Mucosa of descending colon (tissue), 3 donors: ENCODE data around the gene FOXI3. TPM values are rescaled to one million over a fixed set of nuclear protein-coding genes. Genes with fewer than 3 reads are reported as not detected.
"Not testable (repeated sequence)": the region's sequence is repeated elsewhere in the genome, so short reads cannot be mapped to it uniquely, and the experiment has no call there.

ENCODE experiments used
- ATAC-seq: fragments of 200-7000 bp; cut with Tn5 transposase; one replicate; pipeline ENCODE4 v1.9.1; 2020; ENCODE audit warnings: mild to moderate bottlenecking, moderate library complexity
- DNase-seq, 3 donors: peaks; one replicate each; pipeline ENCODE4 v3.0.0-alpha.2; 2020
- H3K36me3 ChIP-seq: fragments of 200-600 bp; one replicate; pipeline ENCODE4 v1.8.0; 2021; ENCODE audit warnings: low read depth, mild to moderate bottlenecking
- H3K4me1 ChIP-seq: fragments of 200-600 bp; one replicate; pipeline ENCODE4 v1.8.0; 2021; ENCODE audit warnings: low read depth, mild to moderate bottlenecking
- H3K4me3 ChIP-seq: fragments of 200-600 bp; one replicate; pipeline ENCODE4 v1.8.0; 2021; ENCODE audit warnings: mild to moderate bottlenecking
- H3K9me3 ChIP-seq: fragments of 200-600 bp; one replicate; pipeline ENCODE4 v1.8.0; 2021; ENCODE audit warnings: mild to moderate bottlenecking
- intact Hi-C, 2 donors: fragments of 100-400 bp; cut with DNase I in 1 of 2; cut with micrococcal nuclease in 1 of 2; formaldehyde crosslinking; loops; one replicate each; pipeline versions ENCODE4 v1.11.0 to v1.11.1; 2022; cut with DNase I, micrococcal nuclease
- total RNA-seq, 3 donors: library from RNA; stranded (reverse); fragmentation: NEBNext Ultra II Directional in 2 of 3; extraction: Animal tissue kit (Norgen Biotek cat#: 25700) in 2 of 3; gene quantifications; one replicate each; pipeline versions ENCODE4 v1.2.1 to v1.2.4, GENCODE V29; 2021 to 2023
- TF ChIP-seq, protein P1 (sequence below): fragments of 200-600 bp; IDR thresholded peaks from one replicate; pipeline ENCODE4 v1.8.0; 2022; ENCODE audit warnings: antibody characterized with exemption, mild to moderate bottlenecking
- donor health status: DM: no; HTN: no; CAD: no; lungs with moderate emphysema.
- donor health status: DM: no; HTN: no; CAD: no.
- donor health status: DM: no; HTN: yes; CAD: no.

Gene FOXI3
- total RNA-seq, 3 donors from 2014 or later, result not detected

GRCh38 chr2:88429929-88430328 lies 22.6 kb downstream of the FOXI3 start:
- no peaks in the 10 kb centered on the region for H3K4me1 ChIP-seq
- intact Hi-C loops, result no loop called here
- DNase-seq (no peak), ATAC-seq (no peak)
- H3K36me3 ChIP-seq, result no peaks in the 10 kb centered on the region
- no peak overlapping the region for H3K4me3 ChIP-seq
- TF ChIP-seq, protein P1, sequence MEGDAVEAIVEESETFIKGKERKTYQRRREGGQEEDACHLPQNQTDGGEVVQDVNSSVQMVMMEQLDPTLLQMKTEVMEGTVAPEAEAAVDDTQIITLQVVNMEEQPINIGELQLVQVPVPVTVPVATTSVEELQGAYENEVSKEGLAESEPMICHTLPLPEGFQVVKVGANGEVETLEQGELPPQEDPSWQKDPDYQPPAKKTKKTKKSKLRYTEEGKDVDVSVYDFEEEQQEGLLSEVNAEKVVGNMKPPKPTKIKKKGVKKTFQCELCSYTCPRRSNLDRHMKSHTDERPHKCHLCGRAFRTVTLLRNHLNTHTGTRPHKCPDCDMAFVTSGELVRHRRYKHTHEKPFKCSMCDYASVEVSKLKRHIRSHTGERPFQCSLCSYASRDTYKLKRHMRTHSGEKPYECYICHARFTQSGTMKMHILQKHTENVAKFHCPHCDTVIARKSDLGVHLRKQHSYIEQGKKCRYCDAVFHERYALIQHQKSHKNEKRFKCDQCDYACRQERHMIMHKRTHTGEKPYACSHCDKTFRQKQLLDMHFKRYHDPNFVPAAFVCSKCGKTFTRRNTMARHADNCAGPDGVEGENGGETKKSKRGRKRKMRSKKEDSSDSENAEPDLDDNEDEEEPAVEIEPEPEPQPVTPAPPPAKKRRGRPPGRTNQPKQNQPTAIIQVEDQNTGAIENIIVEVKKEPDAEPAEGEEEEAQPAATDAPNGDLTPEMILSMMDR, result no peak
- H3K9me3 ChIP-seq, result no peaks in the 10 kb centered on the region

DNA sequence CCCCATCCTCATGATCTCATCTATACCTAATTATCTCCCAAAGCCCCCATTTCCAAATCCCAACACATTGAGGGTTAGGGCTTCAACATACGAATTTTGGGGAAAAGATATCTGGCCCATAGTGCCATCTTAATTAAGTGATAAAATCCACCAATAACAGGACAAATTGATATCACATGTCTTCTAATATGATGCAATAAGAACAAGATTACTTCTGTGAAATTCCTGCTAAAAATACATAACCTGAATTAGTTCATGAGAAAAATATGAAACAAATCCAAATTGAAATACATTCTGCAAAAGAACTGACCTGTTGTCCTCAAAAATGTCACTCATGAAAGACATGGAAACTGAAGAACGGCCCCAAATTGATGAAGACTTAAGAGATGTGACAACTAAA lies 28.8 kb downstream of the FOXI3 start:
- DNase-seq (no peak), ATAC-seq (no peak)
- Histone ChIP-seq H3K4me1 (no peaks in the 10 kb centered on the region), H3K36me3 (no peaks in the 10 kb centered on the region), H3K9me3 (no peaks in the 10 kb centered on the region), H3K4me3 (no peak overlapping the region)
- intact Hi-C loops, result no loop called here
- TF ChIP-seq, protein P1, result no peak

DNA sequence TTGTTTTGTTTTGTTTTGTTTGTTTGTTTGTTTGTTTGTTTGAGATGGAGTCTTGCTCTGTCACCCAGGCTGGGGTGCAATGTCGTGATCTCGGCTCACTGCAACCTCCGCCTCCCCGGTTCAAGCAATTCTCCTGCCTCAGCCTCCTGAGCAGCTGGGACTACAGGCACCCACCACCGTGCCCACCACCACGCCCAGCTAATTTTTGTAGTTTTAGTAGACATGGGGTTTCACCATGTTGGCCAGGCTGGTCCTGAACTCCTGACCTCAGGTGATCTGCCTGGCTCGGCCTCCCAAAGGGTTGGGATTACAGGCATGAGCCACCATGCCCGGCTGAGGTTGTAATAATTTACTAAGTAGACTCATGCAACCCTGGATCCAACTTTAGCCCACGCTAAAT lies 33.4 kb downstream of the FOXI3 start:
- DNase-seq, H3K9me3 ChIP-seq, ATAC-seq, H3K4me1 ChIP-seq, intact Hi-C loops, H3K4me3 ChIP-seq, H3K36me3 ChIP-seq: not testable (repeated sequence)

- TF ChIP-seq, protein P1, result no peak
- no peak for ATAC-seq
- intact Hi-C loops, result no loop called here
Observed at GRCh38 chr2:88416016-88416663, 36.4 kb downstream of the FOXI3 start.

DNA sequence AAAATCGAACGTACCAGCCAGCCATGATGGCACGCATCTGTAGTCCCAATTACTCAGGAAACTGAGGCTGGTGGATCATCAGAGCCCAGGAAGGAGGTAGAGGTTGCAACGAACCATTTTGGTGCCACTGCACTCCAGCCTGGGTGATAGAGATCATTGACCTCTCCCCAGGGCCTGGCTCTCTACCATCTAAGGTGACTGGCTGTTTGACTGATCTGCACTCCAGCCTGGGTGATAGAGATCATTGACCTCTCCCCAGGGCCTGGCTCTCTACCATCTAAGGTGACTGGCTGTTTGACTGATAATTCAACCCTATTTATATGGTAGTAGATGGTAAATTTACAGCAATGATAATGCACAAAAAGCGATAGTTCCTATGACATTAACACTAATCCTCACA lies 43.6 kb downstream of the FOXI3 start:
- DNase-seq, intact Hi-C loops, ATAC-seq, H3K36me3 ChIP-seq, H3K4me1 ChIP-seq, H3K9me3 ChIP-seq, H3K4me3 ChIP-seq: not testable (repeated sequence)

More at GRCh38 chr2:88416016-88416663, 36.4 kb downstream of the FOXI3 start:
- H3K9me3 ChIP-seq, result no peaks in the 10 kb centered on the region
- H3K4me1 ChIP-seq, result no peaks in the 10 kb centered on the region
- H3K4me3 ChIP-seq, result no peak overlapping the region
- DNase-seq, result no peak
- H3K36me3 ChIP-seq, result no peaks in the 10 kb centered on the region

GRCh38 chr2:88400037-88400767 lies 52.3 kb downstream of the FOXI3 start:
- Histone ChIP-seq H3K36me3 (no peaks in the 10 kb centered on the region), H3K9me3 (no peaks in the 10 kb centered on the region), H3K4me3 (no peak overlapping the region), H3K4me1 (no peaks in the 10 kb centered on the region)
- intact Hi-C loops, result no loop called here
- ATAC-seq, result no peak
- no peak for DNase-seq
- TF ChIP-seq, protein P1, result no peak
